HG03521 (cell line): ENCODE results near the gene GARIN5A.
"Not testable (repeated sequence)": the region's sequence is repeated elsewhere in the genome, so short reads cannot be mapped to it uniquely, and the experiment has no call there.

Source experiments
- ATAC-seq: cut with Tn5 transposase; IDR thresholded peaks from one replicate; pipeline ENCODE4 v1.9.1; 2021; ENCODE audit warnings: mild to moderate bottlenecking, moderate library complexity; ENCODE audit not compliant: unreplicated experiment

The GARIN5A gene

DNA sequence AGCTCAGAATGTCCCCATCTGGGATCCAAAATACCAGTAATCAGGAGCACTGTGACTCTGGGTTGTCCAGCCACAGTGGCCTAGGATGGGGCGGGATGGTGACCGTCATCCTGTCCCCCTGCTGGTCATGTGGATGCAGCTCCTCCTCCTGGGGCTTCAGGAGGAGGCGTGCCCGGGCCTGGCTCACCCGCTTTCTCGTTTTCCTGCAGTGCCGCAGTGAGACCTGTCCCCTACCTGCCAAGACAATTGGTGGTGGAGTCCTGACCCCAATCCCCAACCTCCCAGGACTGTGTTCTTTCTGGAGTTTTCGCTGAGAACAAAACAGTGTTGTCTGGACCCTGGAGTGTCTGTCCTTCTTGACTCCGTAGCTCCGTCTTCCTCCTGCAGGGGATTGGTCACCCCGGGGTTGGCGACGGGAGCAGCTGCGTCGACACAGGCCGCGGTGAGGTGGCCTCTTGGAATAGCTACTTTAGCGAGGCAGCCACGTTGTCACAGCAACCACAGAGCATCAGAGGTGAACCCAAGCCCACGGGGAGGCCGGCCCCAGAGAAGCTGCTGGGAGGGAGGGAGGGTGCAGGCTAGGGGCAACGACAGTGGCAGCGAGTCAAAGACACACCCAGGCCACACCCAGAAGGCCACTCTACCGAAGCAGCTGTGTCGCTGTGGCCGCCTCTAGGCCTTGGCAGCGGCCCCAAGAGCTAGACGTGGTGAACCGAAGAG, 10.5 kb downstream of the GARIN5A start:
- ATAC-seq = no peak

- no peak for ATAC-seq
These were observed 11.6 kb downstream of the GARIN5A start for GRCh38 chr19:50465000-50465399.

DNA sequence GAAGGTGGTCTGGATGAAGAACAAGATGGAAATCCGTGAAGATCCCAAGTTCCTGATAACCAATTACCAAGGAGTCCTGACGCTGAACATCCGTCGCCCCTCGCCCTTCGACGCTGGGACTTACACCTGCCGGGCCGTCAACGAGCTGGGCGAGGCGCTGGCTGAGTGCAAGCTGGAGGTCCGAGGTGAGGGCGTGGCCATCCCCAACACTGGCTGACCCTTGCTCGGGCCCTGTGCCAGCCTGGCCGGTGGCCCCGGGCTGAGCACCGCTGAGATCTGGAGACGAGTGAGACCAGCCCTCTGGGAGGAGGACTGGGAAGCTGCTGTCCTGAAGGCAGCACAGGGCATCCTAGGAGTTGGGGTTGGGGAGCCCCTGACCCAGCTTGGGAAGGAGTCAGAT, 12.3 kb downstream of the GARIN5A start:
- no peak for ATAC-seq

DNA sequence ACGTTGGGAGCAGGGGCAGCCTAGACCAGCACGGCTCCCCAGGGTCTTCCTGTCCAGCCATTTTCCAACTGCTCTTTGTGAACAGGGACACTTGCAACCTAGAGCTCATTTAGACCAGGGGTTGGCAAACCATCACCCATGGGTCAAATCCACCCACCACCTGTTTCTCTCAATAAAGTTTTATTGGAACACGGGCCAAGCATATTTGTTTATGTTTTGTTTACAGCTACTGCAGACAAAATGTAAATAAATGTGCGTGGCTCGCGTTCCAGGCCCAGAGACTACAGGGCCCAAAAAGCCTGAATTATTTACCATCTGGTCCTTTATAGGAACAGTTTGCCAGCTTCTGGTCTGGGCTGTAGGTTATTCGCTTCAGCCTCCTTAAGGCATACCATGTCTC, 13.7 kb downstream of the GARIN5A start:
- ATAC-seq = no peak

- ATAC-seq = no peak
These were observed 15.4 kb downstream of the GARIN5A start for GRCh38 chr19:50461066-50461875.

DNA sequence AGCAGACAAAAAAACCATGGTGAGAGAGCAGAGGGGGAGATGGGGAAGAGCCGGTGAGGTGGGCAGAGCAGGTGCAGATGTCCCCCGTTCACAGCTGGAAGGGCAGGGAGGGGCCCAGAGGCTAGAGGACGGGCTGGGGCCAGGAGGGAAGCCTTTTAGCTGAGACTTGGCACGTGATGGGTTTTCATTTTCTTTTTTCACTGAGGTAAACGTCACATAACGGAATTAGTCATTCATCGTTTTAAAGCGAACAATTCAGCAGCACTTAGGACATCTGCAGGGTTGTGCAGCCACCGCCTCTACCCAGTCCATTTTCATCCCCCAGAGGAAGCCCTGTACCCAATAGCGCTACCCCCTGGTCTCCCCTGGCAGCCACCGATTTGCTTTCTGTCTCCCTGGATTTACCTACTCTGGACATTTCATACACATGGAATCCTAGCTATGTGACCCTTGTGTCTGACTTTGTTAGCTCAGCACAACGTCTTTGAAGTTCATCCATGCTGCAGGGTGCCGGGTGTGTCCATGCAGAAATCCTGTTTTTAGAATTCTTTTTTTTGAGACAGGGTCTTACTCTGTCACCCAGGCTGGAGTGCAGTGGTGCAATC, 16.4 kb downstream of the GARIN5A start:
- peak; percentile 47 for ATAC-seq

DNA sequence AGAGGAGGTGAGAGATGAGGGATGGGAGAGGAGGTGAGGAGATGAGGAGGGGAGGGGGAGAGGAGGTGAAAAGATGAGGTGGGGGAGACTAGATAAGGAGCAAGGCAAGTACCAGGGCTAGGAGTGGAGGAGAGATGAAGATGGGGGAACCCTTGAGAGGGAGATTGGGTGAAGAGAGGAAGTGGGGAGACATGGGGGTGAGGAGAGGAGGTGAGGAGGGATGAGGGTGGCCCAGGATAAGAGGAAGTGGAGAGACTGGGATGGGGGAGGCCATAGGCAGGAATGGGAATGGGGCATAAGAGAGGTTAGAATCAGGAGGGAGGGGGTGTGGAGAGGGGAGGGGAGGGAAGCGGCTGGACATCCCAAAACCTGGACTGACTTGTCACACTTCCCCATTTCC, 17.0 kb downstream of the GARIN5A start:
- no peak for ATAC-seq

- ATAC-seq = no peak
These were observed 17.6 kb downstream of the GARIN5A start for GRCh38 chr19:50459067-50459456.

DNA sequence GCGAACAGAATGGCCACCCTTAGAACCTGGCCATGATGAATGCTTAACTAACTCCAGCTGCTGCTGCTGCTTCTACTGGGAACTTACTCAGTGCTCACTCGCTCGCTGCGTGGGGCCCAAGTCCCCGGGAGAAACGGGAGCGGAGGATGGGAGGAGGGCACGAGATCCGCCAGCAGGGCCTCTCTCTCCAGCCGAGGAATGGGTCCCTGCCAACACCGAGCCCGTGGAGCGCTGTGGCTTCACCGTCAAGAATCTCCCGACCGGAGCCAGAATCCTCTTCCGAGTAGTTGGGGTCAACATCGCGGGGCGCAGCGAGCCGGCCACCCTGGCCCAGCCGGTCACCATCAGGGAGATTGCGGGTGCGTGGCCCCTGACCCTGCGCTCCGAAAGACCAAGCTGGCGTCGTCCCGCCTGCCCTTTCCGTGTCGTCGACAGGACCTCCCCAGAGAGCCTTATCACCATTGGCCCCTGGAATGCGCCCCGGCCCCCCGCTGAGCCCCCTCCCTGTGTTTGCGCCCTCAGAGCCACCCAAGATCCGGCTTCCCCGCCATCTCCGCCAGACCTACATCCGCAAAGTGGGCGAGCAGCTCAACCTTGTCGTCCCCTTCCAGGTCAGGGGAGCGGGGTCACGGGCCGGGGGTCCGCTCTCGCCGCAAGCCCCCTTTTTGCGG, 18.1 kb downstream of the GARIN5A start:
- no peak for ATAC-seq

- no peak for ATAC-seq
These were observed 19.3 kb downstream of the GARIN5A start for GRCh38 chr19:50457300-50457699.

GRCh38 chr19:50455992-50456391, 20.7 kb downstream of the GARIN5A start:
- no peak for ATAC-seq

DNA sequence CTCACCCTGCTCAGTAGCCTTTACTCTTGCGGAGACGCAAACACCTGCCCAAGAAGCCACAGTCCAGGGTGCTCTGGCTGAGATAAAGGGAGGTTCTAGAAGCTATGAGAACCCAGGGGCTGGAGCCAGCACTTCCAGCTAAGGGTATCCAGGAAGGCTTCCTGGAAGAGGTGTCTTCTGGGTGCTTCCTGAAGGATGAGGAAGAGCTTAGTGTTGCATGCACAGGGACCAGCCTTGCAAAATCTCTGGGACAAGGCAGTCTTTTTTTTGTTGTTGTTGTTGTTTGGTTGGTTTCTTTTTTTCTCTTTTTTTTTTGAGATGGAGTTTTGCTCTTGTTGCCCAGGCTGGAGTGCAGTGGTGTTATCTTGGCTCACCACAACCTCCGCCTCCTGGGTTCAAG, 23.4 kb downstream of the GARIN5A start:
- no peak for ATAC-seq

DNA sequence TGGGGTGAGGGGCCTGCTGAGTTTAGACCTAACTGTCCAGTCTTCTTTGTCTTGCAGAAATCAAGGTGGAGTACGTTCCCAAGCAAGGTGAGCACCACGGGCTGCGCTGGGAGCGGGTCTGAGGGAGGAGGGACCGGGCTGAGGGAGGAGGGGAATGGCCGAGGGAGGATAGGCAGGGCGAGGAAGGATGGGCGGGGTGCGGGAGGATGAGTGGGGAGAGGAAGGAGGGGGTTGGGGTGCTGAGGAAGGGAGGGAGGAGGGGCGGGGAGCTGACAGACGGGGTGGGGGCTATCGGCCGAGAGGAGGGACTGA, 25.5 kb downstream of the GARIN5A start:
- ATAC-seq = no peak

- no peak for ATAC-seq
These were observed 26.1 kb downstream of the GARIN5A start for GRCh38 chr19:50450369-50451222.

DNA sequence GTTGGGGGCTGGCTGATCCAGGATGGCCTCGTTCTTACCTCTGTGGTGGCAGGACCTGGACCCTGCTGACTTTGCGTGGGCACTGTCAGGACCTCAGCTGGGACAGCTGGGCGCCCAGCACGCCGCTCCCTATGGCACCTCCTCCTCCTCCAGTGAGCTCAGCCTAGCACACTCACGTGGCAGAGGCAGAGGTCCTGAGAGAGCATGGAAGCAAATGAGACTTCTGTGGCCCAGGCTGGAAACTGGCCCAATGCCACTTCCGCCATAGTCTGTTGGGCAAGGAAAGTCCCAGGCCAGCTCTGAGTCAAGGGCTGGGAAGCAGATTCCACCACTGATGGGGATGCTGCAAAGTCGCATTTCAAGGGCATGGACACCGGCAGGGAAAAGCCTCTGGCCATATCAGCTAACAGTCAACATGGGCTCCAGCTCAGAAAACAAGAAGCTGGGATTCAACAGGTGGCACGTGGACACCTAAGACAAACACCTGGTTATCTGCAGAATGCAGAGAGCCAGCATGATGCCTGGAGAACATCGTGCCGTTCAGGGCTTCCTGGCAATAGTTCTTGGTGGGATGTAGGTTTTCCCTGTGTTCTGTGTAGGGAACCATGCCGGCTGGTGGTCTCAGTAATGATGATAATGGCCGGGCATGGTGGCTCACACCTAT, 27.3 kb downstream of the GARIN5A start:
- ATAC-seq = no peak

DNA sequence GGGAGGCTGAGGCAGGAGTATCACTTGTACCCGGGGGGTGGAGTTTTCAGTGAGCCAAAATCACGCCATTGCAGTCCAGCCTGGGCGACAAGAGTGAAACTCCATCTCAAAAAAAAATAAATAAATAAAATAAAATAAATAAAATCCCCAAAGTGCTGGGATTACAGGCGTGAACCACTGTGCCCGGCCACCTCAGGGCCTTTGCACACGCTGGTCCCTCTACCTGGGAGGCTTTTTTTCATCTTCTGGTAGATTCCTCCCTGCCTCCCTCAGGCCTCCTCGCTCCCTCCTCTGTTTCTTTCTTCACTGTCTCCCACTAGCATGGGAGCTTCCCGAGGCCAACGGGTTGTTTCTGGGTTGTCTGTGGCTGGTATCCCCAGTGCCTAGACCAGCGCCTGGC, 28.9 kb downstream of the GARIN5A start:
- ATAC-seq = no peak

- ATAC-seq = no peak
These were observed 29.6 kb downstream of the GARIN5A start for GRCh38 chr19:50447053-50447452.

DNA sequence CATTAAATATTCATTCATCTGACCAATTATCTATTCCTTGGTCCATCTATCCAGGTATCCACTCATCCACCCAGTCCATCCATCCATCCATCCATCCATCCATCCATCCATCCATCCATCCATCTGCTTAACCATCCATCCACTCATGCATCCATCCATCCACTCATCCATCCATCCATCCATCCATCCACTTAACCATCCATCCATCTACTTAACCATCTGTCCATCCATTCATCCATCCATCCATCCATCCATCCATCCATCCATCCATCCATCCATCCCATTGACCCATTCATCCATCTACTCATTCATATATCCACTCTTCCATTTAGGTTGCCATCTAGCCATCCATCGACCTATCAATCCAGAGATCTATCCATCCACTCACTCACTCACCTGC, 32.6 kb downstream of the GARIN5A start:
- ATAC-seq = no peak

GRCh38 chr19:50439130-50439529, 37.5 kb downstream of the GARIN5A start:
- ATAC-seq = not testable (repeated sequence)

- ATAC-seq = no peak
These were observed 38.7 kb downstream of the GARIN5A start for GRCh38 chr19:50437862-50438449.
